GM11168 (cell line): ENCODE results near the gene FLII.
"Not testable (repeated sequence)": the region's sequence is repeated elsewhere in the genome, so short reads cannot be mapped to it uniquely, and the experiment has no call there.

Source experiments
- in situ Hi-C: fragments of 300-500 bp; cut with MboI; formaldehyde crosslinking; loops from one replicate; pipeline ENCODE4 v1.12.0; 2022; ENCODE audit warnings: low sequenced_read_pairs; ENCODE audit not compliant: unreplicated experiment

FLII gene

GRCh38 chr17:18225121-18225641, 33.4 kb downstream of the FLII start, which contains the start of gene LLGL1:
Gene LLGL1, plus strand, starts transcription at chr17:18225635. Its CDS starts 48 bp downstream, at chr17:18225683.
- in situ Hi-C loops = no loop called here

DNA sequence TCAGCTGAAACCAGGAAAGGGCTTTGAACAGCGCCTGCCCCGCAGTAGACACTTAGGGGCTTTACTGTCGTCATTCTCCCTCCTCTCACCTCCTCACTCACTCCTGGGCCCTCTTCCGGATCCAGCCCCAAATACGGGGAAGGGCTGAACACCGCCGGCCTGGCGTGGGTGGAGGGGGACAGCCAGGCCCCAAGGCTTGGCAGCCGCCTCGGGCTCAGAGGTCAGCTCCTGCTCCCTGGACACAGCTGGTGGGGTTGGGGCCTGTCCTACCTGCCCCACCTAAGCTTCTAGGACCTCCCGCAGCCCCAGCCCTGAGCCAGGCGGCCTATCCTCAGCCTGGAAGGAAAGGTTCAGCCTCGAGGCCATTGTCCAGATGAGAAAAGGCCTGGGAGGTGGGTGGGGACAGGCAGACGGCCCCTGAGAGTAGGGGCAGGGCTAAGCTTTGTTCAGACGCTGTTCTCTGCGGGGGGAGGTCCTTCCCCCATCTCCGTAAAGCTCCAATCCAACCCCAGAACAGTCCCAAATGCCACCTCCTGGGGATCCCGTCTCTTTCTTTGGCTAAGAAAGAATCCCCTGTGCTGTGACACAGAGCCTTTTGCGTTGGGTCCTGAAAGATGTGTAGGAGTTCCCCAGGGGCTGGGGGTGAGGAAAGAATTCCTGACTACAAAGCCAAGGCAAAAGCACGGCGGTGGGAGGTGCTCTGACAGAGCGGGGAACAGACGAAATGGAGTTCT, 34.0 kb downstream of the FLII start:
- in situ Hi-C loops = no loop called here

- in situ Hi-C loops = no loop called here
Measured at GRCh38 chr17:18224053-18224386, 34.5 kb downstream of the FLII start.

- in situ Hi-C loops = no loop called here
Measured at GRCh38 chr17:18218756-18219415, 39.7 kb downstream of the FLII start.

DNA sequence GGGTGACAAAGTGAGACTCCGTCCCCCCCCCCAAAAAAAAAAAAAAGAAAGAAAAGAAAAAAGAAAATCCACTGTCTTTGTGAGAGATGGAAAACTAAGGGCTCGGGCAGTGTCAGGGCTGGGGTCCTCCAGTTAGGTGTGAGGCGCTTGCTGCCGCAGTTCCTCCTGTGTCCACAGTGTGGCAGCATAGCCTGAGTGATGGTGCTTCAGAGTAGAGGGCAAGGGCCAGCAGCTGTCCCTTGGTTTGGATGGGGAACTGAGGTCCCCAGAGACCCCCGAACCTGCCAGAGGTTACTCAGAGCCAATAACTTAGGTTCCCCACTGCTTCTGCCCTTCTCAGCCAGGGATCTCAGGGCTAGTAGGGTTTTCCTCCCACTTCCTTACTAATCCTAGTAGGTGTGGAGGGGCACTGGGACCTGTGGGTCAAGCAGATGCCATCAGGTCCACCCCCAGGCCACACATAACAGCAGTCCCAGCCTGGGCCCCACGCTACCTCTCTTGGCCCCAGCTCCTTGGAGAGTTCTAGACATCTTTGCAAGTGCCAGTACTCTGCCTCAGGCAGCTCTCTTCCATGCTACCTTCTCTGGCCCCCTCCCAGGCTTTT, 41.0 kb downstream of the FLII start:
- in situ Hi-C loops = no loop called here

- in situ Hi-C loops = not testable (repeated sequence)
Measured at GRCh38 chr17:18216906-18217305, 41.6 kb downstream of the FLII start.

DNA sequence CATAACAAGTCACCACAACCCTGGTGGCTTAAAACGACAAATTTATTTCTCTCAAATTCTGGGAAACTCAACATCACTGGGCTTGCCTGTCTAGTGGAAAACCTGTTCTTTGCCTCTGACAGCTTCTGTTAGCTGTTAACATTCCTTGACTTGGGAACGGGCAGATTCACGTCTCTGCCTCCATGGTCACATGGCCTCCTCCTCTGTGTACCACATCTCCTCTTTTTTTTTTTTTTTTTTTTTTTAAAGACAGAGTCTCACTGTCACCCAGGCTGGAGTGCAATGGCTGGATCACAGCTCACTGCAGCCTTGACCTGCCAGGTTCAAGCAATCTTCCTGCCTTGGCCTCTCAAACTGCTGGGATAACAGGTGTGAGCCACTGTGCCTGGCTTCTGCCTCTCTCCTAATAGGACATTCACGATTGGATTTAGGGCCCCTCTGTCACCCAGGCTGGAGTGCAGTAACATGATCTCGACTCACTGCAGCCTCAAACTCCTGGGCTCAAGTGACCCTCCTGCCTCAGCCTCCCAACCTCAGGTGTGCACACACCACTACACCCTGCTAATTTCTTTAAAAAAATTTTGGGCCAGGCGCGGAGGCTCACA, 44.8 kb downstream of the FLII start:
- in situ Hi-C loops = no loop called here

DNA sequence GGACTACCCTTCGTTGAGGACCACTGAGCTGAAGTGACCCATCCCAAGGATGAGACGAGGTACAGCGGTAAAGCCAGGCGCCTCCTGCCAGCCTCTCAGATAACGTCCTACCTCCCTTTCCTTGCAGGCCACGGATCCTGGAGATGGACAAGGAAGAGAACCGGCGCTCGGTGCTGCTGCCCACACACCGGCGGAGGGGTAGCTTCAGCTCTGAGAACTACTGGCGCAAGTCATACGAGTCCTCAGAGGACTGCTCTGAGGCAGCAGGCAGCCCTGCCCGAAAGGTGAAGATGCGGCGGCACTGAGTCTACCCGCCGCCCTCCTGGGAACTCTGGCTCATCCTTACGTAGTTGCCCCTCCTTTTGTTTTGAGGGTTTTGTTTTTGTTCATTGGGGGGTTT, 50.4 kb downstream of the FLII start:
- in situ Hi-C loops = no loop called here

DNA sequence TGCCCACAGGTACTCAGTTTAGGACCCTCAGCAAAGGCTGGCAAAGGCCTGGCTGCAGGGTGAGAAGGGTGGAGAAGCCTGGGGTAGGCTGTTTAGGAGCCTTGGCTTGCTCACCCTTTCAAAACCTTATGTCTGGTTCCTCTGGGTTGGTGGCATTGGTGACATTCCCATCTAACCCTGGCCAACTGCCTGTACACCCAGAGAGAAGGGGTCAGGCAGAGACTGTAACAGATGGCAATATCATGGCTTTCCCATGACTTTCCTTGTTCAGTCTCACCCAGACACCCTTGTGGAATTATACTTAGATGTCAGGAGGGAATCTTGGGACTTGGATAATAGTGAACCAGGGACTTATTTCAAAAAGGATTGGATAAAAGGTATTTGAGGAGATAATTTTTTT, 51.6 kb downstream of the FLII start:
- in situ Hi-C loops = no loop called here

DNA sequence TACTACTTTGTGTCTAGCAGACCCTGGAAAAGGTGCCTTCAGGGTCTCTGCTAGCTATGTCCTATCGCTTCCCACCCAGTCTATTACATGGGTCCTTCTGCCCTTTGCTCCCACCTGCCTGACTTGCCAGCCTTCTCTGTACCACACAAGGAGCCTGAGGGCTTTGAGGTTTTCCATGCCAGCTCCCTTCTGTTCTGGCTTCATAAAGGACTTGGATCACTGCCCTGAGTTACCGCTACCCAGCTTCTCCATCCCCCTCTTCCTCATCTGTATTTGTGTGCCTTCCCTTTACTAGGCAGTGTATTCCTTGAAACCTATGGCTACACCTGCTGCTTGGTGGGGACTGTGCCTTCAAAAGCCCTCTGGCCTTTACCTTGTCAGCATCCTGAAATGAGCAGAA, 52.7 kb downstream of the FLII start:
- in situ Hi-C loops = no loop called here

GRCh38 chr17:18203308-18203707, 55.2 kb downstream of the FLII start:
- in situ Hi-C loops = no loop called here

GRCh38 chr17:18201108-18201507, 57.4 kb downstream of the FLII start:
- in situ Hi-C loops = no loop called here

GRCh38 chr17:18198530-18198929, 60.0 kb downstream of the FLII start:
- in situ Hi-C loops = no loop called here

DNA sequence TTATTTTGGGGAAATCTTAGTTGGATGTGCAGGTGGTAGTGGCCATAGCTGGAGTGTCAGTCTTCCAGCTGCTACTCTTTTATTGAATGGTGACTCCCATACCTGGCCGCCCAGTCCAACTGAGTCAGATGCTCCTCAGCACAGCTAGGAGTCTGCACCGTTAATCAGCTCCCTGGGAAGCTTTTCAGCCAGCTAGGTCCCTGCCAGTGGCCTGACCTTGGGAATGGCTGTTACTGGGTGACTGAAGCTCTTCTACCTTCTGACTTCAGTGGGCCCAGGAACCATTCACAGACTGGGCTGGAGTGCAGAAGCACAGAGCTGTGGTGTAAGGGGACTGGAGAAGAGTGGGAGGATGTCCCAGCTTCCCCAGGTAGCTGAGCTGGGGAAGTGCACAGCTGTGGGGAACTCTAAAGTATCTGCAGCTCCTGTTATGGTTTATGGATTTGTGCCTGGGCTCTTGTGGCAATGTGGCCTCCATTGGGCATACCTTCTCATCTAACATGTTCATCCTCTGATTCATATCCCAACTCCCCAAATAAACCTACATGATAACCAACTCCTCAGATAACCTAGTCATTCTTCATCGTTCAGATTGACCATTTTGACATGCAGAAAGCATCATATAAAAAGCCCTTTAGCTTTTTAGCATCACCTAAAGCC, 60.9 kb downstream of the FLII start:
- in situ Hi-C loops = no loop called here

DNA sequence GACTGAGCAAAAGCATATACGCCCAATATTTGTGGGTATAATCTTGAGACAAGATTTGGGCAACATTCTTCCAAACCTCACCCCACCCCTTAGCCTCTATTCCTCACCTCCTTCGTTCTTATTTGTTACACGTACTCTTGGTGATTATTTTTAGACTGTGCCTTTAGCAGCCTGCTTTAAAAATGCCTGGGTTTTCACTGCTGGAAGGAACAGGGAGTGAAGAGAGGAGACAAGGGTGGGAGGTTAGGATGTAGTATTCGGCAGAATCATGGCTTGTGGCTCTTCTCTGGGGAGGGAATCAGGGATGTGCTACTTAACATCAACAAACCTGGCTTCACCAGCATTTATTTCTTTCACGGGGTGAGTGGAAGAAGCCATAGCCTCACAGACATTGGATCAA, 63.3 kb downstream of the FLII start:
- in situ Hi-C loops = no loop called here
